Limb (tissue), 2 donors: ENCODE results near the gene RMND1.

Source experiments
- DNase-seq, 2 donors: peaks; one replicate each; pipeline ENCODE4 v3.0.0-alpha.2; 2016; ENCODE audit errors: extremely low spot score in 2 of 2

RMND1 gene

DNA sequence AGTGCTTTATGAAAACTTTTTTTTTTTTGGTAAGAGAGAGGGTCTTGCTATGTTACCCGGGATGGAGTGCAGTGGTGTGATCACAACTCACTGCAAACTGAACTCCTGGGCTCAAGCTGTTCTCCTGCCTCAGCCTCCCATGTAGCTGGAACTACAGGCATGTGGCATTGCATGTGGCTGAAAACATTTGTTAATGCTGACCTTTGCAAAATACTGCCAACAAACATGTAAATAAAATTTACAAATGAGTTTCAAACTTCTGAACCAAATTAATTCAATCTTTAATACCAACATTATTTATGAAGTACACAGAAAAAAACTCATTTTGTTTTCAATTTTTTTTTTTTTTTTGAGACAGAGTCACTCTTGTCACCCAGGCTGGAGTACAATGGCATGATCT is 34.4 kb downstream of the RMND1 start:
- DNase-seq = no peak

DNA sequence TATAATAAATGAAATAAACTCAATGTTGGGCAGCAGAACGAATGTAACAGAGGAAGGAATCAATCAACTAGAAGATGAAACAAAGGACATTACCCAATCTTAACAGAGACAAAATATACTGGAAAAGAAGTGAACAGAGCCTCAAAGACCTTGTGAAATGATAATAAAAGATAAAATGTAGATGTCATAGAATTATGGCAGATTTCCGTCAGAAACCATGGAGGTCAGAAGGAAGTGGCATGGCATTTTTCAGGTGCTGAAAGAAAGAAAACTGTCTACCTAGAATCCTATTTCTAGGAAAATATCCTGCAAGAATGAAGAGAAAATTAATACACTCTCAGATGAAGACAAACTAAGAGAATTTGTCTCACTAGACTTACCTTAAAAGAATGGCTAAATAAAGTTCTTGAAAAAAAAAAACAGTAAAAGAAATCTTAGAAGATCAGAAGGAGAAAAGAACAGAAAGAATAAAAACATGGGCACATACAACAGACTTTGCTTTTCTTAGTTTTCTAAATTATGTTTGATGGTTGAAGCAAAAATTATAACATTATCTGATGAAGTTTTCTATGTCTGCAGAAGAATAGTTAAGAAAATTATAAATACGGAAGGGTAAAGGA is 37.2 kb downstream of the RMND1 start:
- DNase-seq = no peak

DNA sequence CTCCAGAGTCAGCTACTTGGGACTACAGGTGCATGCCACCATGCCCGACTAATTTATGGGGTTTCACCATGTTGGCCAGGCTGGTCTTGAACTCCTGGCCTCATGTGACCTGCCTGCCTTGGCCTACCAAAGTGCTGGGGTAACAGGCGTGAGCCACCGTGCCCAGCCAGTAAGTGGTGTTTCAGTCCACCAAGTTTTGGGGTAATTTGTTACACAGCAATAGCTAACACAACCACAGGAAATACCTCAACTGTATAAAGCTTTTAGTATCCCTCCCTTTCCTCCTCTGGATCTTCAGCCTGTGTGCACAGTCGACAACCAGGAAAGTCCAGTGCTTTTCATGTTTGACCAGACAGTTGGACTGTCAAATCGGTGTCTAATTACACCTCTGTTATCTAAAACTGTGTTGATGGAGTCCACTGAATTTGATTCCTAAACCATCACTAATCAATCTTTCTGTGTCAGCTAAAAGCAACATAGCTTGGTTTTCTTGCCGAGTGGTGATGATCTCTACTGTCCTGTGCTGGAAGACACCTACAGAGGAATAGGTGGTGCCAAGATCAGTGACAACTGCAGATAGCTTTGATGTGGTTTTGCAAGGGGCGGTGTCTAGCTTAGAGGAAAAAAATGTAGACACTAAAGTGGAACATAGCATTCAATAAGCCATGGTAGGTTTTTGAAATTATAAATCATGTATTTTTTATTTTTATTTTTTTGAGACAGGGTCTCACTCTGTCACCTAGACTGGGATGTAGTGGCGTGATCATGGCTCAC is 38.4 kb downstream of the RMND1 start:
- no peak for DNase-seq

GRCh38 chr6:151412909-151413308 is 39.0 kb downstream of the RMND1 start:
- no peak for DNase-seq

- DNase-seq = no peak
These were observed 42.2 kb downstream of the RMND1 start for GRCh38 chr6:151409679-151410078.

GRCh38 chr6:151409260-151409659 is 42.7 kb downstream of the RMND1 start:
- no peak for DNase-seq

DNA sequence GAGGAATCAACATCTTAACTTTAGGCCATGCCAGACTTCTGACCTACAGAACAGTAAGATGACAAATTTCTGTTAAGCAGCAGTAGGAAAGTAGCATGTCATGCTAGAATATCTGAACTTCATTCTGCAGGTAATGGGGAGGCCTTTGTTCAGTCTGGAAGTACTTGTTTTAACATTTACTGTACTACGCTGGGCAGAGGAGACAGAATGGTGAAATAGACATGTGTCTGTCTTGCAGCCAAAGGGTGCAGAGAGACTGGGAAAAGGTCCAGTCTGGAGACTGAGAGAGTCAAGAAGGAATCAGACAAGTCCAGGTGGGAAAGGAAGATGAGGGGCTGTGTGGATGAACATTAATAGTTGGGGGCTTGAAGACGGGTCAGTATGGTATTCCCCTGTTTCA is 43.1 kb downstream of the RMND1 start:
- no peak for DNase-seq

GRCh38 chr6:151403919-151404308 is 48.0 kb downstream of the RMND1 start:
- DNase-seq = no peak

- DNase-seq = no peak
These were observed 49.7 kb downstream of the RMND1 start for GRCh38 chr6:151402228-151402627.

GRCh38 chr6:151400473-151400872 is 51.5 kb downstream of the RMND1 start:
- DNase-seq = no peak

DNA sequence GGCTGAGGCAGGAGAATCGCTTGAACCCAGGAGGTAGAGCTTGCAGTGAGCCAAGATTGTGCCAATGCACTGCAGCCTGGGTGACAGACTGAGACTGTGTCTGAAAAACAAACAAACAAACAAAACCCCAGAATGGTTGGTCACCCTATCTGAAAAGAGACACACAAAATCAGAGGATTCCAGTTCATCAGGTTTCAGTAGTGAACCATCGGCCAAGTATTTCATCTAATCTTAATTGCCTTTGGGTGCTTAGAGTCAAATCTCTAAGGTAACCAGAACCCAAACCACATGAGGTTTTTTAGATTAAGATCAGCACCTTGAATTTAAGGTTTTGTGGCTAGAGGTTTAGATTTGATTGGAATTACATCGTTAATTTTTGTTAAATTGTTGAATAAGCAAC is 52.2 kb downstream of the RMND1 start:
- no peak for DNase-seq

DNA sequence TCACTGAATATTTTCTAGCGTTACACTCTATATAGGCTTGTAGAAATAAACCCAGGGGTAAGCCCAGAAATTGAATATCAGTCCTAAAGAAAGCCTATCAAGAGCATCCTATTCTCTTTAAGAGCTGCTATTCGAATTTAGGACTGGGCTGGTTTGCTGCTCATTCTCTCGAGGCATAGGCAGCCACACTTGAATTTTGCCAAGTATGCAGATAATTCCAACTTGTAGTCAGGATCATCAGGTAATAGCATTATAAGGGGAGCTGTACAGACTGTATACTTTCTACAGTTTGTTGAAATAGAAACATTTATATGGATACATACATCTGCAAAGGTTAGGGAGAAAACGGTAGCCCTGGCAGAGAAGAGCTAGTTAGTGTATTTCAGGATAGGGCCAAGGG is 58.5 kb downstream of the RMND1 start:
- DNase-seq = no peak

- no peak for DNase-seq
These were observed 59.5 kb downstream of the RMND1 start for GRCh38 chr6:151392427-151392826.

DNA sequence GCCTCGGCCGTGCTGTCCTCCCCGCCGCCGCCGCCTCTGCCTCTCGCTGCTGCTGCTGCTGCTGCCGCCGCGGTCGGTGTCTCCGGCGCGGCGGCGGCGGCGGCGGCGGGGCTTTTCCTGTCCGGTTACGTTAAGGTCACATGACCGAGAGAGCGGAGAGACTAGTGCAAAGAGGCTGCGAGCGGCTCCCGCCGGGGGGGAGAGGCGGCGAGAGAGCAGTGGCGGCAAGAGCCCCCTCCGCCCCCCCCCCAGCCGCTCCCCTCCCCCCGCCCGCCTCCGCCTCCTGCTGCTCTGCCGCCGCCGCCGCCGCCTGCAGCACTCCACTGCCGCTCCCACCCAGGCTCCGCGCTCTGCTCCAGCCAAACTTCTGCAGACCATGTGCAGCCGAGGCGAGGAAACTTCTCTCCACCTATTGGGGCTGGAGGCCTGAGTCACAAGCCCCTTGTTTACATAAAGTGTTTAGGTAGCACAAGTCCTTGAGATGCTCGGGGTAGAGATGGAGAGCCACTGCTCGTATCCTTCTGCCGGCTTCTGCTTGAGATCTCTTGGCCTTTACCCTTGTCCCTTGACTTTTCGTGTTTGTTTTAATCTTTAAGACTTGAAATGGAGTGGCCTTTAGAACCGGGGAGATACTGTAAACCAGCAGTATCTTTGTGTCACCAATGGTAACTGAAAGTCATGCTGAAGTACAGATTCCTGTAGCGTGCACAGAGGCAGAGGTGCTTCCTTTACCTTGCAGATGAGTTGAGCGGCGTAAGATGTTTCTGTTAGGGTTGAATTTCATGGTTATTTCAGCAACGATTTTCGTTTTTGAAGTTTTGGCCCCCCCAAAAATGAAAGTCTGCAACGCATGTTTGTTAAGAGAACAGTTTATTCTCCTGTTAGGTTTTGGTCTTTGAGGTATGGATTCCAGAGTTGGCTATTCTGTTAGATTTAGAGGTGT is 60.2 kb downstream of the RMND1 start, which contains the start of gene ZBTB2:
TSS of gene ZBTB2 (minus strand) at position 89 of the 943 bp plus-strand sequence. CDS start 17,922 bp downstream, outside the sequence.
- DNase-seq = peak; percentile 49 to 84

DNA sequence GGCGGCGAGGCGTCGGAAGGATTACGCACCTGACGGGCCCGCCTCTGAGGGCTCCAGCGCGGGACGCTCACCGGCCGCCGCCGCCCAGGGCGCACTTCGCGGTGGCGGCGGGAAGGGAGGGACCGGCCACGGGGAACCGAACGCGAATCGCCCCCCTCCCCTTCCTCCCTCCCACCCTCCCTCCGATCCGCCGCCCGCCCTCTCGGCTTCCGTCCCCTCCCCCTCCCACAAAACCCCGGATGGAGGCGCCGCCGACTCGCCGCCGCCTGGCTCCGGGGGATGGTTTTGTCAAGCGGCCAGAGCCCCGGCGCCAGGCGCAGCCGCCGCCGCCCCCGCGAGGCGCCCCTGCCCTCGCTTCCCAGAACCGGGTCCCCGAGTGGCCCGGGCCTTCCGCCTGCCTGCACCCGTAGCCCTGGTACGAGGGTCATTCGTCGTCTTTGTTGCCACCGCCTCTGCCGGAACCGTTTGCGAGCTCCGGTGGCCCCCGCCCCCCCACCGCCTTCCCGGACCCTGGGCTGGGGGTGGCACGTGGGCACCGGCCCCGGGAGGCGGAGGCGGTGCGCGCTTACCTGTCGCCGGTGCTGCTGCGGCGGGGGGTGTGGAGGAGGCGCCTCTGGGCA is 61.0 kb downstream of the RMND1 start:
- peak; percentile 64 to 93 for DNase-seq

DNA sequence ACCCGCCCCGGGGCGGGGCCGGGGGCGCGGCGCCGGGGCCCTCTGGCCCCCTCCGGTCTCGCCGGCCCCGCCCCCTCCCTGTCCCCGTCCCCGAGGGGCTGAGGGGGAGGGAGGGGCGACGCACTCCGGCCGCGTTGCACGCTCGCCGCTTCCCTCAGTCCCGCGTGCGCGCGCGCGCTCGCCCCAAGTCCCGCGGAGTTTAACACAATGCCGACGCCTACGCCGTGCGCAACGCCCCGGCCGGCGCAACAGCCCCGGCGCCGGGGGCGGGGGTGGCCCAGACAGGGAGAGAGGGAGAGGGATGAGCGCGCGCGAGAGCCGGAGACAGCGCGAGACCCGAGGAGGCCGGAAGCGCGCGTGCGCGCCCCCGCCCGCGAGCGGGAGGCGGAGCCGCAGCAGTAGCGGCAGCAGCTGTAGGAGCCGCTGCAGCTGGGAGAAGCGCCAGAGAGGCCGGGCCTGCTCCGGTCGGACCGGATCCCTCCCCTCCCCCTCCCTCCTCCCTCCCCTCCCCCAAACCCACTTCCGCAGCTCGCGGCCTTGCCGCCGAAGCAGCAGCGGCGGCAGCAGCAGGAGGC is 61.6 kb downstream of the RMND1 start:
- DNase-seq = peak; percentile 99

GRCh38 chr6:151389618-151390275 is 62.2 kb downstream of the RMND1 start:
- DNase-seq = peak in 1 of 2 donors; percentile 76

DNA sequence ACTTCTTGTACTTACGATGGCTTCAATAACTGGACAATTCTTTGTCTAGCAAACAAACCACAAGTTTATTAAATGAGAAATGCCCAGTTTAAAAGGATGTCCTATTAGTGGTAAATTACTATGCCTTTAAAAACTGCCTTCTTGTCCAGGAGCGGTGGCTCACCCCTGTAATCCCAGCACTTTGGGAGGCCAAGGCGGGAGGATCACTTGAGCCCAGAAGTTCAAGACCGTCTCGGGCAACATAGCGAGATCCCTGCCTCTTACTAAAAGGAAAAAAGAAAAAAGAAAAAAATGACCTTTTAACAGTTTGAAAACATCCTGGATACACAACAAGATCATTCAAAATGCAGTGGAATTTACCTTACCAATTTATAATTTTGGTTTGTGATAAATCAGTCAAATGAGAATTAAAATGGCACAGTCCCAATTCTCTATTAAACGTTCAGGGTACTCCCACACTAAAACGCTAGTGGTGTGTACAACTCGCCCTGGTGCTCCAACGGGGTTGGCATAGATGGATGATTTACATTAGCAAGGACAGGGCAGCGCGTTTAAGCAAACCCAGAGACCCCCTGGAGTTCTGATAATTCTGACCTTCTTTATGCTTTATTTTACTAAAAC is 62.8 kb downstream of the RMND1 start:
- no peak for DNase-seq

- no peak for DNase-seq
These were observed 63.7 kb downstream of the RMND1 start for GRCh38 chr6:151388236-151388635.
